A549 treated with CORT108297 at 1 μM for 4 hours (cell line): ENCODE results near the gene TMPRSS4. TPM values are rescaled to one million over a fixed set of nuclear protein-coding genes. Genes with fewer than 3 reads are reported as not detected.

Experiments
- total RNA-seq: library from RNA; stranded (reverse); fragments of 200-300 nt; extraction: Qiagen RNA extraction; gene quantifications from 5 replicates; pipeline ENCODE4 v1.2.3, GENCODE V29; 2022

TMPRSS4 gene, protein sequence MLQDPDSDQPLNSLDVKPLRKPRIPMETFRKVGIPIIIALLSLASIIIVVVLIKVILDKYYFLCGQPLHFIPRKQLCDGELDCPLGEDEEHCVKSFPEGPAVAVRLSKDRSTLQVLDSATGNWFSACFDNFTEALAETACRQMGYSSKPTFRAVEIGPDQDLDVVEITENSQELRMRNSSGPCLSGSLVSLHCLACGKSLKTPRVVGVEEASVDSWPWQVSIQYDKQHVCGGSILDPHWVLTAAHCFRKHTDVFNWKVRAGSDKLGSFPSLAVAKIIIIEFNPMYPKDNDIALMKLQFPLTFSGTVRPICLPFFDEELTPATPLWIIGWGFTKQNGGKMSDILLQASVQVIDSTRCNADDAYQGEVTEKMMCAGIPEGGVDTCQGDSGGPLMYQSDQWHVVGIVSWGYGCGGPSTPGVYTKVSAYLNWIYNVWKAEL
- total RNA-seq = not detected in 5 replicates

DNA sequence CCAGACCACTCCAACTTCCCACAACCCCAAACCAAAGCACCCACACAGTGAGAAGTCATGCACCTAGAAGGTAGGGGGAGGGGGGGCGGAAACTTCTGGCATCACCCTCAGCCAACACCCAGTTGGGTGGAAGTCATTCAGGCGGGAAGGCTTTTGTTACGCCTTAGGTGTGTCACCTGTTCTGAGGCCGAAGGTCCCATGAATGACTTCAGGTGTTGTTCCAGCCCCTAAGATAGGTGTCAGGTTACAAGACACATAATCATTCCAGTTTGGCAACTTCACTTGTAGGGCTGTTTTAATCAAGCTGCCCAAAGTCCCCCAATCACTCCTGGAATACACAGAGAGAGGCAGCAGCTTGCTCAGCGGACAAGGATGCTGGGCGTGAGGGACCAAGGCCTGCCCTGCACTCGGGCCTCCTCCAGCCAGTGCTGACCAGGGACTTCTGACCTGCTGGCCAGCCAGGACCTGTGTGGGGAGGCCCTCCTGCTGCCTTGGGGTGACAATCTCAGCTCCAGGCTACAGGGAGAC lies at the start of gene TMPRSS4:
Gene TMPRSS4, plus strand, starts transcription at position 325 of the 528 bp plus-strand sequence. CDS start 225 bp downstream, outside the sequence.

DNA sequence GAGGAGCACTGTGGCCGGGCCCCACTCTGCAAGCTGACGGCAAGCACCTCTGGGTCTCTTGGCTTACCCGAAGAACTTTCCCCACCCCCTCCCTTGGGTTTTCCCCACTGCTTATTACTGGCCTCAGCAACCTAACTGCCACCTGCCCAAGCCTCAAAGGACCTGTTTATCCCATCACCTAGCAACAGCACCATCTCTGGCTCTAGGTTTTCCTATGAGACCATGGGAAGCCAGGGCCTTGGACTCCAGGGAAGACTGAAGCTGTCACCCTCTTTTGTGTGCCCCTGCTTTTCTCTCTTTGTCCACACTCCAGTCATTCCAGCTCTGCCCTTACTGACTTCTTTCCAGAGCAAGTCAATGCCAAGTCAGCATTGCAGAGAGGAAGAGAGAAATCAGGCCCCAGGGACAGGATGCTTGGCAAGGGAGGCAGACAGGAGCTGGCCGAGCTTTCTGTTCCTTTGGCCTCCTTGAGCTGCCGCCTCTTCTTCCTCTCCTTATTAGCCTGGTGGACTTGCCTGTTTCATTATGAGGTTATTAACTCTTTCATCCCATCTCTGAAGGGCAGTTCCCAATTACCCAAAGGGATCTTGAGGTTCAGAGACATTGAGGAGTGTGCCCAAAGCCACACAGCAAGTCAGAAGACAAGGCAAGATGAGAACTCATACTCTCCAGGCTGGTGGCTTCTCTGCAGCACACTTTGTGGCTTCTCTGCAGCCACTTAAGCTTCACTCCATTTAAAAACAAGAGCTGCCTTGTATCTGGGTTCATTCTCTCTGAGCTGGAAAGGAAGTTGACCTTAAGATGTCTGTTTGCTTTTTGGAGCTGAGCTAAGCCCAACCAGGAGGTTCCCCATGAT lies 10.3 kb downstream of the TMPRSS4 start, which contains the start of gene SMIM35:
Gene SMIM35, minus strand, starts transcription at position 51 of the 856 bp plus-strand sequence. CDS start 206 bp downstream, outside the sequence.

DNA sequence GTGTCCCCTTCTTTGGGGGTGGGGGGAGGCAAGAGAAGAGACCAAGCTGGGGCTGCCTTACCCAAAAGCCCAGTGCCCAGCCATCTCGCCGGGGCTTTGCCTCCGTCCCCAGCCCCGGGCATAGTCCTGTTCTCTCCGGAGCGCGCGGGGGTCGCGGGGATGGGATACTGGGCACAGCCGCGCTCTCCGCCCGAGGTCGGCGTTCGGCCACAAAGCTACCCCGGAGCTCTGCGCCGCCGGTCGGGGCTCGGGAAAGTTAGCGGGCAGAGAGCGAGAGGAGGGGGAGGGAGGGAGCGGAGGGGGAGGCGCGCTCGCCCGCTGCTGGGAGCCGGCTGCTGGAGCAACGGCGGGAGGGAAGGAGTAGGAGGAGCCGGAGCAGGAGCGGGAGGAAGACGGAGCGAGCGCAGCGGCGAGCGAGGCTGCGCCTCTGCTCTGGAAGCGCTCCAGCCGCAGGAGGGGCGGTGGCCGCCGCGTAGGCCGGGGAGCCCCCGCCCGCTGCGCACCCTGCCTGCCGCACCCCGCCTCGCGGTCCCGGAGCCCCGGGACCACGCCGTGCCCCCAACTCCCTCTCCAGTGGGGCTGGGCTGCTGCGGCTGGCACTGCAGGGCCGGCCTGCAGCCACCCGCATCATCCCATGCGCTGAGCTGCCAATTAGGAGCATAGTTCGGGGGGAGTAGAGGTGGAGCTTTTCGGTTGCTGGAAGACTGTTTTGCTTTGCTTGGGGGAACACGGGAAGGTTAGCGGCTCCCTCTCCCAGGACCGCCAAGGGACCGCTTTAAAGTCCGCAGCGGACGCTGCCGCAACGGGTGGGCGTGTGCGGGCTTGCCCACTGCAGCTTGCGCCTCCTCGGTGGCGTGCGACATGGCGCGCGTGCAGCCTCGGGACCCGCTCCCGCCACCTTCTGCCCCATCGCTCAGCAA lies 75.9 kb downstream of the TMPRSS4 start, which contains the start of gene SCN4B:
Gene SCN4B, minus strand, starts transcription at position 272 of the 920 bp plus-strand sequence. Its CDS starts 150 bp downstream, at position 122.

Other genes starting within 250 kb of the TMPRSS4 start
- 0.20 to 0.52 TPM (median 0.29 TPM) in 5 replicates for gene FXYD6, start 200.4 kb upstream of the TMPRSS4 start, total RNA-seq
- not detected in 5 replicates for gene TMPRSS13, start 147.7 kb upstream of the TMPRSS4 start, total RNA-seq
- 0.02 to 0.21 TPM (median 0.07 TPM) in 4 of 5 replicates, not detected in the other for gene IL10RA, start 90.7 kb upstream of the TMPRSS4 start, total RNA-seq
- not detected in 5 replicates for gene SMIM35, start 9.9 kb downstream of the TMPRSS4 start, total RNA-seq
- 0.03 to 0.08 TPM (median 0.07 TPM) in 5 replicates for gene SCN4B, start 75.7 kb downstream of the TMPRSS4 start, total RNA-seq
- gene SCN2B, start 99.6 kb downstream of the TMPRSS4 start, total RNA-seq = not detected in 5 replicates
- gene JAML, start 147.9 kb downstream of the TMPRSS4 start, total RNA-seq = not detected in 5 replicates
- gene MPZL3, start 175.3 kb downstream of the TMPRSS4 start, total RNA-seq = 0.29 to 0.47 TPM (median 0.32 TPM) in 5 replicates
- 0.15 TPM in 1 of 5 replicates, not detected in the others for gene MPZL2, start 187.2 kb downstream of the TMPRSS4 start, total RNA-seq
- gene CD3E, start 227.7 kb downstream of the TMPRSS4 start, total RNA-seq = not detected in 5 replicates